HUES48 (cell line): ENCODE measurements around the gene ZNF777.
"Not testable (repeated sequence)": the region's sequence is repeated elsewhere in the genome, so short reads cannot be mapped to it uniquely, and the experiment has no call there.

ENCODE experiments used
- H3K27ac ChIP-seq: one replicate; pipeline ENCODE4 v1.7.0; 2013; ENCODE audit warnings: low read depth, low read length, inconsistent platforms
- H3K27me3 ChIP-seq: 2 replicates; pipeline ENCODE4 v1.6.1; 2013; ENCODE audit warnings: mild to moderate bottlenecking, low read length; ENCODE audit not compliant: control insufficient read depth, insufficient read depth
- H3K36me3 ChIP-seq: 2 replicates; pipeline ENCODE4 v1.6.1; 2013; ENCODE audit warnings: low read length; ENCODE audit not compliant: control insufficient read depth, insufficient read depth
- H3K4me1 ChIP-seq: 2 replicates; pipeline ENCODE4 v1.6.1; 2013; ENCODE audit warnings: mild to moderate bottlenecking, low read length; ENCODE audit not compliant: control insufficient read depth, insufficient read depth
- H3K4me3 ChIP-seq: 2 replicates; pipeline ENCODE4 v1.5.1; 2013; ENCODE audit warnings: mild to moderate bottlenecking, low read depth, low read length
- H3K9ac ChIP-seq: 2 replicates; pipeline ENCODE4 v1.6.1; 2013; ENCODE audit warnings: mild to moderate bottlenecking, low read depth, low read length, moderate library complexity
- H3K9me3 ChIP-seq: 2 replicates; pipeline ENCODE4 v1.6.1; 2013; ENCODE audit warnings: low read length; ENCODE audit not compliant: control insufficient read depth, insufficient read depth

The ZNF777 gene

DNA sequence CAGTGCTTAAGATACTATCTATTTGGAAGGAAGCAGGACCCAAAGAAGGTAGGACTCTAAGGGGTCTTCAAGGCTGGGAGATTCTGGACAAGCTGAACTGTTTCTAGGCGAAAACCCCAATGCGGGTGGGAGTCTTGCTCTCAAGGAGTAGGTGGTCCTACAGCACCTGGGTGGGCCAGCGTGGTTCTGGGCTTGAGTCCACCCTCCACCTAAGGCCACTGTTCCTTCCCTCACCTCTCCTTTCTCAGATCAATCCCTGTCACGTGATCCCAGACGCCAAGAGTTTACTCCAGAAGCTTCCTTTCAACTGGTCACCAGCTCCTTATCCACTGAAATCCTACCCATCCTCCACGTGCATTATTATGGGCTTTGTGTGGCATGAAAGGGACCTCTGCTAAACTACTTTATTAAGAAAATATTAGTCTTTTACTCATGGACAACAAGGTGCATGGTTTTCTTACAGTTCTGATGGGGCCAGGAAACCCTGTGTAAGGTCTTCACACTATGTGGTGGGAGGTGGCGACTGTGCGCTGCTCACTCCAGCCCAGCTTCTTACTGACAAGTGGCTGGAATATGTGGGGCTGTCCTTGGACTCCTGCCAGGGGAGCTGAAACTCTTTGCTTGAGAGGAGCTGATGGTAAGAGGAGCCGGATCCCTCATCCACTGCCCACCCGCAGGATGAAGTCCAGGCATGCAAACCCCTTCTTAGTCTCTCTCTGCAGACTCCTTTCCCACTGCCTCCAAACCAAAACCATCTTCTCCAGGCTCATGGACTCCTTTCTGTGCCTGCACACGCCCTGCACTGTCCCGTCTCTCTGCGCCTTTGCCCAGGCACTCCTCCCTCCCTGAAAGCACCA, 35.2 kb upstream of the ZNF777 start:
- Histone ChIP-seq H3K4me3 (no peak overlapping the region), H3K9ac (no peak overlapping the region), H3K4me1 (no peaks in the 10 kb centered on the region), H3K36me3 (peaks cover 32% of the 10 kb centered on the region), H3K9me3 (no peaks in the 10 kb centered on the region), H3K27ac (no peak overlapping the region), H3K27me3 (peaks cover 11% of the 10 kb centered on the region)

DNA sequence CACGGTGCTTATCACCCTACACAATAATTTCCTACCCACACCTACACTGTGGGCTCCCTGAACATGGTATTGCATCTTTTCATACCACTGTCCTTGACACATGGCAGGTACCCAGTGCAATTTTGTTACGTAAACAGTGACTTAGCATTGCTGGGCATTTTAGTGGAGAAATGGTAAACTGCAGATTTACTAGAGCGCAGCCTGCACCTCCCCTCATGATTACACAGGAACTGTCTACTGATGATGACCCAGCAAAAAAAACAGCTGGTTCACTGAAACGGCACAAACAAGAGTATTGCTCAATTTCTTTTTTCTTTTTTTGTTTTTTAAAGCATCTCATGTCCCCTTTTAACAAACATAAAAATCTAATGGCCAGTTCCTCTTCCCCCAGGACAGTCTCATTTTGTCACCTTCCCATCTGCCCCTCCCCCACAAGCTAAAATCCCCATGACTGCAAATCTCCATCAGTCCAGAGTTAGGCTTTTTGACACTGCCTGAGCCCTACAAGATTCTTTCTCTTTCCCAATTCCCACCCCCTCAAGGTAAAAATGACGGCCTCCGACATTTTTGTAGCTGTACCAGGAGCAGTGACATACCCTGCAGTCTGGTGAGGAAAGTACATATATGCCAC, 34.0 kb upstream of the ZNF777 start:
- Histone ChIP-seq H3K4me3 (no peak overlapping the region), H3K4me1 (no peaks in the 10 kb centered on the region), H3K9me3 (no peaks in the 10 kb centered on the region), H3K36me3 (peaks cover 44% of the 10 kb centered on the region), H3K27ac (no peak overlapping the region), H3K27me3 (peaks cover 9% of the 10 kb centered on the region), H3K9ac (no peak overlapping the region)

DNA sequence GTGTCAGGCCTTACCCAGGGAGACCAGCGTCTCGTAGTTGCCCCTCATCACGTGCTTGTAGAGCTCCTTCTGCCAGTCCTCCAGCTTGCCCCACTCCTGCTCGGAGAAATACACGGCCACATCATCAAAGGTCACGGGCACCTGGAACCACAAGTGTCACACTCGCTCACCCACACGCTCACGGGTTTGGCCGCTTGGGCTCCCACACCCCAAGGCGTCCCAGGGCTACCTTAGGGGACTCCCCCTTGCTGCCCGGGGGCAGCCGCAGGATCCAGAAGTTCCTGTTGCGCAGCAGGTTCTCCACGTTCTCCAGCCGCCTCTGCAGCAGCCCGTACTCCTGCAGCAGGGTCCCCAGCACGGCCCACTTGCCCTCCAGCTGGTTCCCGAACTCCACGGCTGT, 33.1 kb upstream of the ZNF777 start:
- H3K4me3 ChIP-seq, H3K4me1 ChIP-seq, H3K27me3 ChIP-seq, H3K9ac ChIP-seq, H3K9me3 ChIP-seq, H3K27ac ChIP-seq: not testable (repeated sequence)
- peaks cover 51% of the 10 kb centered on the region for H3K36me3 ChIP-seq

DNA sequence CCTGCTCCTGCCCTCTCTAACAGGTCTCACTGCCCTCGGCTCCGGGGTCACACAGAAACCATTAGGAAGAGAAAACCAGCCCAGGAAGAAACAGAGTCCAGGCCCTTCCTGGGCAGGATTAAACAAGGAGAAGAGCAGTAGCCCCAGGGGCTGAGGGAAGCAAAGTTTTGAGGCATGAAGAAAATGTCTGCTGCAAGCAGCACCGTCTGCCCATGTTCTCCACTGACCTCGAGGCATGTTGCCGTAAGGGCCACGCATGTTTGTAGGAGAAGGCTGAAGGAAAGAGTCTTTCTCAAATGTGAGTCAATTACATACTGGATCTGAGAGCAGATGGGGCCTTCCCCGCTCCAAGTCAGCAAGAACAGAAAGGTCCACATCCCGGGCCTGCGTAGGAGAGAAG, 32.5 kb upstream of the ZNF777 start:
- H3K27me3 ChIP-seq = peaks cover 3% of the 10 kb centered on the region; the same call in 1 of the 2 replicates
- peaks cover 56% of the 10 kb centered on the region for H3K36me3 ChIP-seq

DNA sequence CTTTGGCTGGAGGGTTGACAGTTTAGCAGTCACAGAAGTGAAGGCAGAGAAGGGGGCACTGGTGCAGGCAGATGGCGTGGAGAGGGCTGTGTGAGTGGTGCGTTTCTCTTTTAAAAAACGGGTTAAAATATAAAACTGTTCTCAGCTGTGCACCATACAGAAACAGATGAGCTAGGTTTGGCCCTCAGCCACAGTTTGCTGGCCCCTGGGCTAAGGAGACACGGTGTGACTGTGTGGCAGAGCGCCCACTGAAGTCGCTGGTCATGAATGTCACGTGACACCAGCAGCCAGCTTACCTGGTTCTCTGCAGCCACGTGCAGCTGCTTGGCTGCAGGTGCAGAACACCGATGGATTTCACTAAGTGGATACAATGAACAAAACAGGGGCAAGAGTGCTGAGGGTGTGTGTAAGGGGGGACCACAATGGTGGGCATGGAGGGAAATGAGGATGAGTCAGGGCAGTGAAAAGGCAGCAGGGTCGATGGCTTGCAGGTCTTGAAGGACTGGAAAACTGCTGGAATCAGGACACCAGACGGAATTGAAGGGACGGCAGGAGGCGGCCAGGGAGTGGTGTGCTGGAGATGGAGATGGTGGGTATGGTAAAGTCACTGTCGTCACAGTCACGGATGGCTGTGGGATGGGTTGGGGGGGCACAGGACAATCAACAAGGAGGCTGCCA, 29.4 kb upstream of the ZNF777 start:
- Histone ChIP-seq H3K36me3 (peaks cover 83% of the 10 kb centered on the region), H3K27me3 (no peaks in the 10 kb centered on the region), H3K4me1 (no peaks in the 10 kb centered on the region), H3K4me3 (no peak overlapping the region), H3K9ac (no peak overlapping the region), H3K27ac (no peak overlapping the region), H3K9me3 (no peaks in the 10 kb centered on the region)

More for the DNA sequence above, 32.5 kb upstream of the ZNF777 start:
- Histone ChIP-seq H3K27ac (no peak overlapping the region), H3K4me3 (no peak overlapping the region), H3K4me1 (no peaks in the 10 kb centered on the region), H3K9me3 (no peaks in the 10 kb centered on the region), H3K9ac (no peak overlapping the region)

DNA sequence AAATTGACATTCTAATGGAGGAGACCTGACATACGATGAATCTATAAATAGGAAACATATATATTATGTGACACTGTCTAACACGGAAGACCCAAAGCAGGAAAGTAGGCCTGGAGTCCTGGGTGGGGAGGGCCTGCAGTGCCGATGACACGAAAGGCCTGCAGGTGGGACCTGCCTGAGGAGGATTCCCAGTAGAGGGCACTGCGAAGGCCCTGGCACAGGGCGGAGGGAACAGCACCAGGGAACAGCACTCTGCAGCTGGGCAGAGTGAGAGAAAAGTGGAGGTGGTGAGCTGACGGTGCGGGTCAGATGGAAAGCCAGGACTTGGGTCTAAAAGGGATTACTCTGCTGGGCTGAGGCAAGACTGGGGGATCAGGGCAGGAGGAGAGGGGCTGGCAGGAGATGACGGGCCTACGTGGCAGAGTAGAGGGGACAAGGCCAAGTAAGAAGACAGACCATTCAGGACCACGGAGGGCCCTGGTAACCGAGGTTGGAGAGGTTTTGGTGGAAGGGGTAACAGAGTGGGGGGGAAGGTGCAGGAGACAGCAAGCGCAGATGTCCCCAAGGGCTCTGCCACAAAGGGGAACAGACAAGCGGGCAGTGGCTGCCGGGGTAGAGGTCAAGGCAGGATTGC, 28.6 kb upstream of the ZNF777 start:
- H3K27me3 ChIP-seq = no peaks in the 10 kb centered on the region
- H3K27ac ChIP-seq = no peak overlapping the region
- H3K9me3 ChIP-seq = no peaks in the 10 kb centered on the region
- H3K36me3 ChIP-seq = peaks cover 83% of the 10 kb centered on the region
- no peak overlapping the region for H3K9ac ChIP-seq
- no peak overlapping the region for H3K4me3 ChIP-seq
- H3K4me1 ChIP-seq = no peaks in the 10 kb centered on the region

DNA sequence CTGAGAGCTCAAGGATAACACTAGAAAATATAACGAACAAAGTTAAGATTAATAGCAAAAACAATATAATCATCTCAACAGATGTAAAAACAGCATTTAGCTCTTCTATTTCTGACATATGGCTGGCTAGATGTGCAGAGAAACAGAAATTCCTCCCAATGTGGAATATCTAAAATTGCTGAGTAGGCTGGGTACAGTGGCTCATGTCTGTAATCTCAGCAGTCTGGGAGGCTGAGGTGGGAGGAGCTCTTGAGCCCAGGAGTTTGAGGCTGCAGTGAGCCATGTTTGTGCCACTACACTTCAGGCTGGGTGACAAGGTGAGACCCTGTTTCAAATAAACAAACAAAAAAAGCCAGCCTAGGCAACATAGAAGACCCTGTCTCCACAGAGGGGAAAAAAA, 18.7 kb upstream of the ZNF777 start:
- no peak overlapping the region for H3K9ac ChIP-seq
- H3K36me3 ChIP-seq = peaks cover 24% of the 10 kb centered on the region
- no peak overlapping the region for H3K4me3 ChIP-seq
- H3K4me1 ChIP-seq = peaks cover 10% of the 10 kb centered on the region; the same call in 1 of the 2 replicates
- H3K27ac ChIP-seq = no peak overlapping the region
- H3K9me3 ChIP-seq = peaks cover 10% of the 10 kb centered on the region
- no peaks in the 10 kb centered on the region for H3K27me3 ChIP-seq

DNA sequence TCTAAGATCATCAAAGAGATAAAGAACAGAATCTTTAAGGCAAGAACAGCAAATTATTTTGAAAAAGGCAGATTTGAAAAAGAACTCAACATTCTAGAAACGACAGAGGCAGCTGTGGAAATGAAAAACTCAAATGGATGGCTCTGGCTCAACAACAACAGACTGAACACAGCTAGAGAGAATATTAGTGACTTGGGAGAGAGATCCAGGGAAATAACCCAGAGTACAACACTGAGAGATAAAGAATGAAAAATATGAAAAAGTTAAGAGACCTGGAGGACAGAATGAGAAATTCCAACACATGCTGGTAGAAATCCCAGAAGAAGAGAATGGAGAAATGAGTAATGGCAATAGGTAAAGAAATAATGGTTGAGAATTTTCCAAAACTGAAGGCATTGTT, 17.9 kb upstream of the ZNF777 start:
- Histone ChIP-seq H3K4me1 (peaks cover 10% of the 10 kb centered on the region; the same call in 1 of the 2 replicates), H3K36me3 (peaks cover 31% of the 10 kb centered on the region), H3K27ac (no peak overlapping the region), H3K4me3 (no peak overlapping the region), H3K9me3 (peaks cover 10% of the 10 kb centered on the region), H3K27me3 (no peaks in the 10 kb centered on the region), H3K9ac (no peak overlapping the region)

DNA sequence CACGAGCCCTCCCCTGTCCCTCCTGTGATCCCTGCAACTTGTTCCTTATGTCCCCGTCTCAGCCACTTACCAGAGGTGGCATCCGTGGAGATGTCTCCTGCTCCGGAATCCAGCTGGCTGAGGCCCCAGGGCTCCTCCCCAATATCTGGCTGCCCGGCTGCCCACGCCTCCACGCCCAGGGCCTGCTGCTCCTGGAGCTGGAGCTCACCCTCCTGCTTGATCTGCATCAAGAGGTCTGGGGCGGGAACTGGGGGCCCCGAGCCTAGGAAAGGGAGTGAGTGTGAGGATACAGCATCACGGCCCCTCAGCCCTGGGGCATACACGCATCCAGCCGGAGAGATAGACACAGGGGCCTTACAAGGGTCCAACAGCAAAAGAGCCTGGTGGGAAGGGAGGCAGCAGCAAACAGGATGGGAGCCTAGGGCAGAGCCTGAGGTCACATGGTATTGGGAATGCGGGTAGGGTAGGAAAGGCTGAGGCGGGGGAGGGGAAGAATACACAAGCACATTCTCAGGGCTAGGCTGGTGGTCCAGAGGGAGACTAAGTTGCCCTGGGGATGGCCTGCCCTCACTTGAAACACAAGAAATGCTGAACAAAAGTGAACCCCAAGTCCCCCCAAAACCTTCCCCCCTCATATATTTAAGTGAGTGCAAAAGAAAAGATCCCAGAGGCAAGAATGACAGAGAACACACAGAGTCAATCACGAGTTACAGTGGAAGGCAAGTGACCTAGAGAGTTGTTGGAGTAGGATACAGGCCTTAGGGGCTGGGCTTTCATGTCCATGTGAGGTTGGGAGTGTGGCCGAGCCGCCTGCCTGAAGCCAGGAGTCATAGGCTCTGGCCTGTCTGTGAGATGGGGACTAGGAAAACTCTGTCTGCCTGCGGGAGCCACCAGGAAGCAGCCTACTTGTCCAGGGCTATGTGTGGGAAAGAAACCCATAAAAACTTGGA, 16.9 kb upstream of the ZNF777 start:
- H3K4me3 ChIP-seq = no peak overlapping the region
- H3K36me3 ChIP-seq = peaks cover 41% of the 10 kb centered on the region
- no peak overlapping the region for H3K27ac ChIP-seq
- no peak overlapping the region for H3K9ac ChIP-seq
- no peaks in the 10 kb centered on the region for H3K27me3 ChIP-seq
- H3K9me3 ChIP-seq = peaks cover 10% of the 10 kb centered on the region
- H3K4me1 ChIP-seq = peaks cover 10% of the 10 kb centered on the region; the same call in 1 of the 2 replicates

DNA sequence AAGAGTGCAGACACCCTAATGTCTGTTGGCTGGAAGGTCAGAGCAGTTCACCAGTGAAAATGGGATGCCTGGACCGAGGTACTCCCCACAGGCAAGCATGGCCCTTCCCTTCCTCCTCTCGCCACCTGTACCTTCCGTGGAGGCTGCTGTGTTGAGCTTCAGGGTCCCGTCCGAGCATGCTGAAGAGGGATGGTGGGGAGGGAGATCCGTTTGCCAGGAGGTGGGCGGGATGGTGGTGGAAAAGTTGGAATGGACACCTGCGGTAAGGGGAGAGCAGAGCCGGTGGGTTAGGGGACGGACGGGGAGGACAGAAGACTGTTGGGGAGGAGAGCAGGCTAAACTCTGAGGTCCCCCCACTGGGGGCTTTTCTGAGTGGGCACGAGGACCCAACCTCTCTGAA, 15.9 kb upstream of the ZNF777 start:
- H3K36me3 ChIP-seq = peaks cover 42% of the 10 kb centered on the region
- H3K4me1 ChIP-seq = peaks cover 10% of the 10 kb centered on the region; the same call in 1 of the 2 replicates
- H3K9ac ChIP-seq = no peak overlapping the region
- H3K4me3 ChIP-seq = no peak overlapping the region
- peaks cover 10% of the 10 kb centered on the region for H3K9me3 ChIP-seq
- H3K27ac ChIP-seq = no peak overlapping the region
- no peaks in the 10 kb centered on the region for H3K27me3 ChIP-seq
